ENCODE results near the gene PPP1R3G. TPM values are rescaled to one million over a fixed set of nuclear protein-coding genes. Genes with fewer than 3 reads are reported as not detected.

PPP1R3G gene
- total and polyA plus RNA-seq, 2 of the 13 experiments (the other 11 are each of a cell fraction or from before 2014, with no cell fraction given): 1.2 to 1.3 TPM

DNA sequence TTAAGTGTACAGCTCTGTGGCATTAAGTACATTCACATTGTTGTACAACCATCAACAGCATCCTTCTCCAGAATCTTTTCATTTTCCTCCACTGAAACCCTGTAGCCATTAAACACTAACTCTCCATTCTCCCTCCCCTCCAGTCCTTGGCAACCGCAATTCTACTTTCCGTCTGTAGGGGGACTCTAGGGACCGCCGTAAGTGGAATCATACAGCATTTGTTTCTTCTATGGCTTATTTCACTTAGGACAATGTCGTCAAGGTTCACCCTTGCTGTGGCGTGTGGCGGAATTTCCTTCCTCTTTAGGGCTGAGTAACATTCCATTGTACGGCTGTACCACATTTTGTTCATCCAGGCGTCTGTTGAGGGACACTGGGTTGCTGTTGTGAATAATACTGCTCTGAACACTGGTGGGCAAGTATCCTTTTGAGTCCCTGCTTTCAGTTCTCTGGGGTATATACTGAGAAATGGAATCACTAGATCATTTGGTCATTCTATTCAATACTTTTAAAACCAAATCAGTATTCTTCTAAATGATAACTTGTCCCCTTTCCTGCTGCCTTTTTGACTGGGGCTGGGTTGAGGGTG is 50.7 kb downstream of the PPP1R3G start:
- DNase-seq (ENCODE audit: low spot score) (peak; percentile 48), FAIRE-seq (peak; percentile 49), ATAC-seq (peak; percentile 70)
- no peaks in the 10 kb centered on the region for H4K20me1 ChIP-seq (ENCODE audit: insufficient read depth, low read length)
- POLR2A ChIA-PET: no interaction called here
- no TSS peak for BruUV-seq (replicated peaks)
- in situ Hi-C loops (cut with HindIII; ENCODE audit: extremely low pct_ligation_motif_present, low pct_unique_long_range_greater_than_20kb) (no loop called here), intact Hi-C loops (cut with micrococcal nuclease; ENCODE audit: unreplicated experiment) (loop anchor here (2.0 kb wide), 1 partner anchor 21 kb away; no protein-coding TSS in a partner anchor)
- CTCF ChIA-PET (ENCODE audit: low intra/inter-chr PET ratio, low total read pairs): no interaction called here
- H3K36me3 ChIP-seq (replicated peaks in 1 of 2; ENCODE audit: control insufficient read depth in 1 of 2, insufficient read depth in 2 of 2, low read length in 2 of 2): no peaks in the 10 kb centered on the region; a peak in 1 of 5 replicates
- no peak overlapping the region for H3K4me3 ChIP-seq (replicated peaks in 1 of 3; ENCODE audit: insufficient read depth in 1 of 3, low read depth in 2 of 3, low read length in 3 of 3)
- H3K9me3 ChIP-seq (ENCODE audit: low read length): no peaks in the 10 kb centered on the region
- H2AFZ ChIP-seq (ENCODE audit: low read length): no peak overlapping the region
- H3K4me1 ChIP-seq (ENCODE audit: insufficient read depth, low read length): peaks cover 25% of the 10 kb centered on the region
- no peaks in the 10 kb centered on the region for H3K79me2 ChIP-seq (ENCODE audit: insufficient read depth, low read length)
- no peaks in the 10 kb centered on the region for H3K27me3 ChIP-seq (ENCODE audit: control insufficient read depth in 1 of 2, insufficient read depth in 2 of 2, low read length in 2 of 2)
- WGBS (ENCODE audit: low lambda C conversion rate): 73% methylated on average over 9 of the region's 9 CpGs
- H3K4me2 ChIP-seq (ENCODE audit: low read depth, low read length): no peak overlapping the region
- H3K9ac ChIP-seq (ENCODE audit: insufficient read depth, low read depth, low read length): no peak overlapping the region
- H3K27ac ChIP-seq (ENCODE audit: extremely low read length, insufficient read depth, low read length): no peak overlapping the region
- peak; percentile 30; the same call in 1 of the 2 replicates for TF ChIP-seq SMC3 (IDR thresholded peaks at IDR 0.05; ENCODE audit: low read length)
- no peak for TF ChIP-seq MED13 (CRISPR knock-in tag; IDR thresholded peaks at IDR 0.05)
- TF ChIP-seq TAF15 (IDR thresholded peaks at IDR 0.05; ENCODE audit: low read depth, low read length, poor library complexity, severe bottlenecking): no peak
- TF ChIP-seq MAZ (IDR thresholded peaks at IDR 0.05; ENCODE audit: borderline replicate concordance, low read depth, low read length): no peak
- TF ChIP-seq MAZ (CRISPR knock-in tag; IDR thresholded peaks at IDR 0.05; ENCODE audit: low read depth): no peak
- no peak for TF ChIP-seq MBNL3 (CRISPR knock-in tag; conservative IDR thresholded peaks at IDR 0.05)
- no peak for TF ChIP-seq THYN1 (CRISPR knock-in tag; IDR thresholded peaks at IDR 0.05; ENCODE audit: borderline replicate concordance, low read depth)
- TF ChIP-seq JUN (CRISPR knock-in tag; IDR thresholded peaks at IDR 0.05): no peak
- TF ChIP-seq CTCF (CRISPR knock-in tag; IDR thresholded peaks at IDR 0.05): peak; percentile 57
- no peak for TF ChIP-seq CREB1 (IDR thresholded peaks at IDR 0.05)
- TF ChIP-seq CREB1 (CRISPR knock-in tag; IDR thresholded peaks at IDR 0.05): no peak
- TF ChIP-seq TEAD3 (CRISPR knock-in tag; optimal IDR thresholded peaks at IDR 0.05; ENCODE audit: borderline replicate concordance): no peak
- peak; percentile 43 for TF ChIP-seq STAG1 (CRISPR knock-in tag; IDR thresholded peaks at IDR 0.05)
- TF ChIP-seq, protein P1, sequence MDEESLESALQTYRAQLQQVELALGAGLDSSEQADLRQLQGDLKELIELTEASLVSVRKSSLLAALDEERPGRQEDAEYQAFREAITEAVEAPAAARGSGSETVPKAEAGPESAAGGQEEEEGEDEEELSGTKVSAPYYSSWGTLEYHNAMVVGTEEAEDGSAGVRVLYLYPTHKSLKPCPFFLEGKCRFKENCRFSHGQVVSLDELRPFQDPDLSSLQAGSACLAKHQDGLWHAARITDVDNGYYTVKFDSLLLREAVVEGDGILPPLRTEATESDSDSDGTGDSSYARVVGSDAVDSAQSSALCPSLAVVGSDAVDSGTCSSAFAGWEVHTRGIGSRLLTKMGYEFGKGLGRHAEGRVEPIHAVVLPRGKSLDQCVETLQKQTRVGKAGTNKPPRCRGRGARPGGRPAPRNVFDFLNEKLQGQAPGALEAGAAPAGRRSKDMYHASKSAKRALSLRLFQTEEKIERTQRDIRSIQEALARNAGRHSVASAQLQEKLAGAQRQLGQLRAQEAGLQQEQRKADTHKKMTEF (CRISPR knock-in tag; IDR thresholded peaks at IDR 0.05): no peak
- TF ChIP-seq ZNF20 (CRISPR knock-in tag; IDR thresholded peaks at IDR 0.05): no peak
- no peak for TF ChIP-seq POLR2AphosphoS2 (IDR thresholded peaks at IDR 0.05; ENCODE audit: low read depth, low read length)
- TF ChIP-seq NFKB2 (CRISPR knock-in tag; IDR thresholded peaks at IDR 0.05; ENCODE audit: borderline replicate concordance): no peak
- no peak for TF ChIP-seq U2AF2 (IDR thresholded peaks at IDR 0.05; ENCODE audit: low read depth, low read length)
- no peak for TF ChIP-seq ZNF530 (CRISPR knock-in tag; IDR thresholded peaks at IDR 0.05; ENCODE audit: low read depth)
- no peak for TF ChIP-seq ZNF335 (CRISPR knock-in tag; IDR thresholded peaks at IDR 0.05)
- TF ChIP-seq ZNF572 (CRISPR knock-in tag; IDR thresholded peaks at IDR 0.05): no peak
- TF ChIP-seq, protein P2, sequence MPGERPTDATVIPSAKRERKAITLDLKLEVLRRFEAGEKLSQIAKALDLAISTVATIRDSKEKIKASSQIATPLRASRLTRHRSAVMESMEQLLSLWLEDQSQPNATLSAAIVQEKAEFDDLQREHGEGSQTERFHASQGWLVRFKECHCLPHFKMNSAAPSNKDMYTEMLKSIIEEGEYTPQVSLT (CRISPR knock-in tag; IDR thresholded peaks at IDR 0.05; ENCODE audit: borderline replicate concordance, low read depth): no peak
- no peak for TF ChIP-seq EEA1 (CRISPR knock-in tag; IDR thresholded peaks at IDR 0.05; ENCODE audit: borderline replicate concordance)
- no peak for TF ChIP-seq AHR (CRISPR knock-in tag; IDR thresholded peaks at IDR 0.05)
- no peak for TF ChIP-seq ATRX (CRISPR knock-in tag; IDR thresholded peaks at IDR 0.05; ENCODE audit: borderline replicate concordance)
